Measurements from ENCODE around the gene KRTAP5-6. TPM values are rescaled to one million over a fixed set of nuclear protein-coding genes. Genes with fewer than 3 reads are reported as not detected.
"Not testable (repeated sequence)": the region's sequence is repeated elsewhere in the genome, so short reads cannot be mapped to it uniquely, and the experiment has no call there.

Gene KRTAP5-6
- total and polyA plus RNA-seq, 12 donors = not detected

DNA sequence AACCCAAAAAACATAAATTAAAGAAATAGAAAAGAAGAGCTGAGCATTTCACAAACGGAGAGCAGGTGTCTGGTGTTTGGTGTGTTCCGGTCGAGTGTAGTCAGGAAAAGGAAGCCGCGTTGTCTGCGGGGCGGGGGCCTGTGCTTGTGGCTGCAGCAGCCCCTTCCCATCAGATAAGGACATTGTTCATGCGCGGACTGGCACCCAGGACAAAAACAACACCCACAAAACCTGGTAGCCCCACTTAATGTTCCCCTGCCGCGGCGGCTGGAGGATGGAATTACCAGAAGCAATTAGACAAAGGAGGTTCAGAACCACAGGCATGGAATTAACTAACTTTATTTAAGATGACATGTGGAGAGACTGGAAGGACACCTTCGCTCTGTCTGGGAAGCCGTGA is 37.5 kb upstream of the KRTAP5-6 start:
- peaks cover 0 to 20% (median 11%) of the 10 kb centered on the region in 7 donors for H3K27me3 ChIP-seq
- WGBS, 2 donors = 57 to 71% methylated on average over 14 of the region's 14 CpGs
- no peaks in the 10 kb centered on the region for H3K36me3 ChIP-seq
- no peaks in the 10 kb centered on the region for H3K9me3 ChIP-seq
- TF ChIP-seq, protein P1, sequence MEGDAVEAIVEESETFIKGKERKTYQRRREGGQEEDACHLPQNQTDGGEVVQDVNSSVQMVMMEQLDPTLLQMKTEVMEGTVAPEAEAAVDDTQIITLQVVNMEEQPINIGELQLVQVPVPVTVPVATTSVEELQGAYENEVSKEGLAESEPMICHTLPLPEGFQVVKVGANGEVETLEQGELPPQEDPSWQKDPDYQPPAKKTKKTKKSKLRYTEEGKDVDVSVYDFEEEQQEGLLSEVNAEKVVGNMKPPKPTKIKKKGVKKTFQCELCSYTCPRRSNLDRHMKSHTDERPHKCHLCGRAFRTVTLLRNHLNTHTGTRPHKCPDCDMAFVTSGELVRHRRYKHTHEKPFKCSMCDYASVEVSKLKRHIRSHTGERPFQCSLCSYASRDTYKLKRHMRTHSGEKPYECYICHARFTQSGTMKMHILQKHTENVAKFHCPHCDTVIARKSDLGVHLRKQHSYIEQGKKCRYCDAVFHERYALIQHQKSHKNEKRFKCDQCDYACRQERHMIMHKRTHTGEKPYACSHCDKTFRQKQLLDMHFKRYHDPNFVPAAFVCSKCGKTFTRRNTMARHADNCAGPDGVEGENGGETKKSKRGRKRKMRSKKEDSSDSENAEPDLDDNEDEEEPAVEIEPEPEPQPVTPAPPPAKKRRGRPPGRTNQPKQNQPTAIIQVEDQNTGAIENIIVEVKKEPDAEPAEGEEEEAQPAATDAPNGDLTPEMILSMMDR (IDR thresholded peaks at IDR 0.05) = no peak
- no peaks in the 10 kb centered on the region for H3K4me1 ChIP-seq
- intact Hi-C loops (cut with DNase I) = loop anchor here in 2 of 10 donors (5.0 to 10.0 kb wide), 2 partner anchors 33 to 495 kb away; no protein-coding TSS in a partner anchor
- ATAC-seq (no peak), DNase-seq (no peak)
- no peak overlapping the region for H3K27ac ChIP-seq
- H3K4me3 ChIP-seq = no peak overlapping the region

DNA sequence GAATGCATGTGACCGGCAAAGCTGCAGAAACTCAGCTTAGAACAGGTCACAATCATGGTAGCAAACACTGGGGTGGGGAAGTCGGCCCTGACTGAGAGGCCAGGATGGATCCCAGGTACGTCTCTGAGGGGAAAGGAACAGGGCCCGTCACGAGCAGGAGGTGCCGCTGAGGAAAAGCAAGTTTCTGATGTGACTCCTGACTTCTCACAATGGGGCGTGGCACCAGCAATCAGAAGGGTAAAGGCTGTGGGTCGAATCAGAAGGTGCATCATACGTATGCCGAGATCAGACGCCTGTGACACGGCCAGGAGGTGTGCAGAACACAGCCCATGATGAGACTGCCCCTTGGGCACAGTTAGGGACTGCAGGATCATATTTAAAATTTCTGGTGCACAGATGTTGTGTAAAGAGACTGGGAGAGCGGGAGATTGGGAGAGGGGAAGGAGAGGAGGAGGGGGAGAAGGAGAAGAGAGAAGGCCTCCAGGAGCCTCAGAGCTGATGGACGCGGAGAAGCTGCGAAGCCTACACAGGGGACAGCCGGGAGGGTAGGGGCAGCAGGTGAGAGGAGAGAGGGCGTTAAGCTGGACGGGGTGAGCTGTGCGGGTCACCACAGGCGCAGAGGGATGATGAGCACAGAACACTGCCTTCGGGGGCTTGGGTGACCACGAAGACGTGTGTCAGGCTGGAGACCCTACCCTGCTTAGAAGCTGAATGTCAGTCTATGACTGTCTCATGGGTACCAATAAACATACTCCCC is 36.7 kb upstream of the KRTAP5-6 start:
- peaks cover 0 to 17% (median 5%) of the 10 kb centered on the region in 7 donors for H3K27me3 ChIP-seq
- no peak for DNase-seq
- no peaks in the 10 kb centered on the region for H3K36me3 ChIP-seq
- no peak overlapping the region for H3K27ac ChIP-seq
- TF ChIP-seq, protein P1 (IDR thresholded peaks at IDR 0.05) = no peak
- no peak for ATAC-seq
- WGBS, 2 donors = 80 to 85% methylated on average over 24 of the region's 24 CpGs
- intact Hi-C loops (cut with DNase I) = no loop called here
- no peaks in the 10 kb centered on the region for H3K9me3 ChIP-seq
- H3K4me1 ChIP-seq = no peaks in the 10 kb centered on the region
- H3K4me3 ChIP-seq = no peak overlapping the region

DNA sequence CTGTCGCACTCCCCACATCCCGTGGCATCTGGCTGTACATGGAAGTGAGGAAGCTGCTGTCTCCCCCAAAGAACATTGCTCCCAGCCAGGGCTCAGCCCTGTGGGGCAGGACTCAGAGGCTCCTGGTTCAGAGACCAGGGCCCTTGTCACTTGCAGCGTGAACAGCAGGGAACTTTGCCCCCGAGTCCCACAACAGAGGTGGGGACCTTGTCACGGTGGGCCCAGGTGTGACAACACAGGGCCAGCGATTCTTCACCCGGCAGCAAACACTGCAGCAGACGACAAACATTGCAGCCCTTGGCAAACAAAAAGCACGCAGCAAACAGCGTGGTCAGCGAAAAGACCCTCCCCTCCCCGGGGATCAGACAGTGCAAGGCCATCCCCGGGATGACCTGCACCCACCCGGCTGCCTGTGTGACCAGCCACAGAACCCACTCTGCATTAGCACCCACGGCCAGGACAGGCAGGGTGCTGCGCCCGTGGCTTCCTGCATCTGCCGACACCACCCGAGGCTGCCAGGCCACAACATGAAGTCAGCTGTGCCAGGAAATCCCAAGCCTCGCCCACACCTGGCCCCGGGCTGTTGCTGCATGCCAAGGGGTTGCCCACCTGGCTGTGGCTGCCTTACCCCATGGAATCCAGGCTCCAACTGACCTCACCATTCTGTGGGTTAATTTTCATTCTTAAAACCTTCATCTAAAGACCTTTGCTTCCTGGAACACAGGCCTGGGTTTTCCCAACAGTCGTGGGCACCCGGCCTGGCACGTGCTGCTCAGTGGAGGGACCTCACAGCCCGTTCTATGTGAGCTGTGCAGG is 35.3 kb upstream of the KRTAP5-6 start:
- DNase-seq; H3K4me1 ChIP-seq; ATAC-seq; H3K9me3 ChIP-seq; H3K27ac ChIP-seq; H3K36me3 ChIP-seq; H3K27me3 ChIP-seq; intact Hi-C loops (cut with DNase I); H3K4me3 ChIP-seq: not testable (repeated sequence)
- WGBS, 2 donors = 84 to 88% methylated on average over 19 to 21 of the region's 25 CpGs

DNA sequence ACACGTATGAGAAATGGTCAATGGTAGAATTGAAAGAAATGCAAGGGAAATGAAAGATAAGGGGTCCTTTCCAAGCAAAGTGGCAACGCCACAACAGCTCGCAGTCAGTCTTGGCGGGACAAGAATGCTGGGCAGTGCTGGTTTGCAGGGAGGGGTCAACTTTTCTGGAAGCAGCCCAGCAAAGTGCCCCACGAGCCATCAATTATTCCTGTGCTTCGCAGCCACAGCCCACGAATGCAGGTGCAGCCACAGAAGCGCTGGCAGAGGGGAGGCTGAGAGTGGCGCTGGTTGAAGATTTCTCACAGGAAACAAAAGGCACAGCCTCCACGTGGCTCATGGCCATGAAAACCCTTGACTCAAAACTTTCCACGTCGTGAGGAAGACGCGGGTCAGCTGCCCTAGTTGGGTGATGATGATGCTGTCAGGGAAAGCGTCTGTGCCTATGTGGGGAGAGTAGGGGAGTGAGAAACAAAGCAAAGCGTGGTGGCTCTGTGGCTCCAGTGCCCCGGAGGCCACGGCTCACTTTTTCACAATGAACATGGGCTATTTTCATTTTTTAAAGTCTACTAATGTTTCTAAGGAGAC is 34.2 kb upstream of the KRTAP5-6 start:
- H3K4me1 ChIP-seq; ATAC-seq; DNase-seq; H3K4me3 ChIP-seq; H3K27ac ChIP-seq; H3K9me3 ChIP-seq; H3K36me3 ChIP-seq; H3K27me3 ChIP-seq; intact Hi-C loops (cut with DNase I): not testable (repeated sequence)
- WGBS, 2 donors = 76 to 78% methylated on average over 18 of the region's 18 CpGs

DNA sequence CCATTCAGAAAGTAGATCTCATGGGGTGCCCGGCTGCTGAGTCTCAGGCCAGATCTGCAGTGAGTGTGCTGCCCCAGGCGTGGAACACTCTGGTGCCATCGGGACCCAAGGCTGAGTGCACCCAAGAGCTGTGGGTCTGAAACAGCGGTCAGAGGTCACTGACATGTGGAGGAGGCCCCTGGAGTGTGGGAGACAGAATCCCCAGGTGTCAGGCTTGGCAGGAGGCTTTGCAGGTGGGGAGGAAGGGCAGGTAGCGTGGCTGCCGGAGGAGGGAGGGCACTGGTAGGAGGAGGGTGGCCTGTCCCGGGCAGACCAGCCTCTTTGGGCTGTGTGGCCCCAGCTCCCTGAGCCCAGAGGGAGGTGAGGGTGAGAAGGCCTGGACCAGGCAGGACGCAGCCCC is 31.7 kb upstream of the KRTAP5-6 start:
- intact Hi-C loops (cut with DNase I) = no loop called here
- 95 to 97% methylated on average over 5 of the region's 8 CpGs for WGBS, 2 donors
- no peak overlapping the region for H3K27ac ChIP-seq
- H3K9me3 ChIP-seq = no peaks in the 10 kb centered on the region
- ATAC-seq = no peak
- TF ChIP-seq, protein P1 (IDR thresholded peaks at IDR 0.05) = no peak
- H3K27me3 ChIP-seq = peaks cover 0 to 25% (median 12%) of the 10 kb centered on the region in 7 donors
- H3K4me3 ChIP-seq = no peak overlapping the region
- peaks cover 0 to 16% (median 0%) of the 10 kb centered on the region in 9 donors for H3K4me1 ChIP-seq
- DNase-seq = no peak
- H3K36me3 ChIP-seq = no peaks in the 10 kb centered on the region
